Measurements from ENCODE around the gene TNRC6C.

The TNRC6C gene

DNA sequence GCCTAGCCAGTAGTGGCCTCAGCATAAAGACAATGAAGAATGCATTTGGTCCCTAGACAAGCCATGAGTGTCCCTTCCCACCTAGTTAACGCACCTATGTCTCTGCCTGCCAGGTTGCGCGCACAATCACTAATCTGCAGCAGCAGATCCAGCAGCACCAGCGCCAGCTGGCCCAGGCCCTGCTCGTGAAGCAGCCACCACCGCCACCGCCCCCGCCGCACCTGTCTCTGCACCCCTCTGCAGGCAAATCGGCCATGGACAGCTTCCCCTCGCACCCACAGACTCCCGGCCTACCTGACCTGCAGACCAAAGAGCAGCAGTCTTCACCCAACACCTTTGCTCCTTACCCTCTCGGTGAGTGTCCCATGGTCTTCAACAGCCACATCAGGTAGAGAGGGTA, 128.2 kb downstream of the TNRC6C start:
- TF ChIP-seq, protein P1, sequence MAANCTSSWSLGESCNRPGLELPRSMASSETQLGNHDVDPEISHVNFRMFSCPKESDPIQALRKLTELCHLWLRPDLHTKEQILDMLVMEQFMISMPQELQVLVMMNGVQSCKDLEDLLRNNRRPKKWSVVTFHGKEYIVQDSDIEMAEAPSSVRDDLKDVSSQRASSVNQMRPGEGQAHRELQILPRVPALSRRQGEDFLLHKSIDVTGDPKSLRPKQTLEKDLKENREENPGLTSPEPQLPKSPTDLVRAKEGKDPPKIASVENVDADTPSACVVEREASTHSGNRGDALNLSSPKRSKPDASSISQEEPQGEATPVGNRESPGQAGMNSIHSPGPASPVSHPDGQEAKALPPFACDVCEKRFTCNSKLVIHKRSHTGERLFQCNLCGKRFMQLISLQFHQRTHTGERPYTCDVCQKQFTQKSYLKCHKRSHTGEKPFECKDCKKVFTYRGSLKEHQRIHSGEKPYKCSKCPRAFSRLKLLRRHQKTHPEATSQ (tag by site-specific recombination; IDR thresholded peaks at IDR 0.05): no peak
- no peak for TF ChIP-seq ZNF596 (tag by site-specific recombination; IDR thresholded peaks at IDR 0.05)
- TF ChIP-seq, protein P2, sequence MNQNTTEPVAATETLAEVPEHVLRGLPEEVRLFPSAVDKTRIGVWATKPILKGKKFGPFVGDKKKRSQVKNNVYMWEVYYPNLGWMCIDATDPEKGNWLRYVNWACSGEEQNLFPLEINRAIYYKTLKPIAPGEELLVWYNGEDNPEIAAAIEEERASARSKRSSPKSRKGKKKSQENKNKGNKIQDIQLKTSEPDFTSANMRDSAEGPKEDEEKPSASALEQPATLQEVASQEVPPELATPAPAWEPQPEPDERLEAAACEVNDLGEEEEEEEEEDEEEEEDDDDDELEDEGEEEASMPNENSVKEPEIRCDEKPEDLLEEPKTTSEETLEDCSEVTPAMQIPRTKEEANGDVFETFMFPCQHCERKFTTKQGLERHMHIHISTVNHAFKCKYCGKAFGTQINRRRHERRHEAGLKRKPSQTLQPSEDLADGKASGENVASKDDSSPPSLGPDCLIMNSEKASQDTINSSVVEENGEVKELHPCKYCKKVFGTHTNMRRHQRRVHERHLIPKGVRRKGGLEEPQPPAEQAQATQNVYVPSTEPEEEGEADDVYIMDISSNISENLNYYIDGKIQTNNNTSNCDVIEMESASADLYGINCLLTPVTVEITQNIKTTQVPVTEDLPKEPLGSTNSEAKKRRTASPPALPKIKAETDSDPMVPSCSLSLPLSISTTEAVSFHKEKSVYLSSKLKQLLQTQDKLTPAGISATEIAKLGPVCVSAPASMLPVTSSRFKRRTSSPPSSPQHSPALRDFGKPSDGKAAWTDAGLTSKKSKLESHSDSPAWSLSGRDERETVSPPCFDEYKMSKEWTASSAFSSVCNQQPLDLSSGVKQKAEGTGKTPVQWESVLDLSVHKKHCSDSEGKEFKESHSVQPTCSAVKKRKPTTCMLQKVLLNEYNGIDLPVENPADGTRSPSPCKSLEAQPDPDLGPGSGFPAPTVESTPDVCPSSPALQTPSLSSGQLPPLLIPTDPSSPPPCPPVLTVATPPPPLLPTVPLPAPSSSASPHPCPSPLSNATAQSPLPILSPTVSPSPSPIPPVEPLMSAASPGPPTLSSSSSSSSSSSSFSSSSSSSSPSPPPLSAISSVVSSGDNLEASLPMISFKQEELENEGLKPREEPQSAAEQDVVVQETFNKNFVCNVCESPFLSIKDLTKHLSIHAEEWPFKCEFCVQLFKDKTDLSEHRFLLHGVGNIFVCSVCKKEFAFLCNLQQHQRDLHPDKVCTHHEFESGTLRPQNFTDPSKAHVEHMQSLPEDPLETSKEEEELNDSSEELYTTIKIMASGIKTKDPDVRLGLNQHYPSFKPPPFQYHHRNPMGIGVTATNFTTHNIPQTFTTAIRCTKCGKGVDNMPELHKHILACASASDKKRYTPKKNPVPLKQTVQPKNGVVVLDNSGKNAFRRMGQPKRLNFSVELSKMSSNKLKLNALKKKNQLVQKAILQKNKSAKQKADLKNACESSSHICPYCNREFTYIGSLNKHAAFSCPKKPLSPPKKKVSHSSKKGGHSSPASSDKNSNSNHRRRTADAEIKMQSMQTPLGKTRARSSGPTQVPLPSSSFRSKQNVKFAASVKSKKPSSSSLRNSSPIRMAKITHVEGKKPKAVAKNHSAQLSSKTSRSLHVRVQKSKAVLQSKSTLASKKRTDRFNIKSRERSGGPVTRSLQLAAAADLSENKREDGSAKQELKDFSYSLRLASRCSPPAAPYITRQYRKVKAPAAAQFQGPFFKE (tag by site-specific recombination; IDR thresholded peaks at IDR 0.05; ENCODE audit: borderline replicate concordance): no peak
- TF ChIP-seq ZNF302 (tag by site-specific recombination; IDR thresholded peaks at IDR 0.05; ENCODE audit: low read depth): no peak
- TF ChIP-seq ZNF521 (tag by site-specific recombination; IDR thresholded peaks at IDR 0.05): no peak
- TF ChIP-seq YY2 (tag by site-specific recombination; IDR thresholded peaks at IDR 0.05): no peak
- no peak for TF ChIP-seq ZBTB21 (tag by site-specific recombination; IDR thresholded peaks at IDR 0.05)
- TF ChIP-seq HOXC10 (CRISPR knock-in tag; IDR thresholded peaks at IDR 0.05): no peak
- no peak for TF ChIP-seq GFI1B (tag by site-specific recombination; IDR thresholded peaks at IDR 0.05)
- no peak for TF ChIP-seq REPIN1 (tag by site-specific recombination; IDR thresholded peaks at IDR 0.05; ENCODE audit: low read depth)
- TF ChIP-seq, protein P3, sequence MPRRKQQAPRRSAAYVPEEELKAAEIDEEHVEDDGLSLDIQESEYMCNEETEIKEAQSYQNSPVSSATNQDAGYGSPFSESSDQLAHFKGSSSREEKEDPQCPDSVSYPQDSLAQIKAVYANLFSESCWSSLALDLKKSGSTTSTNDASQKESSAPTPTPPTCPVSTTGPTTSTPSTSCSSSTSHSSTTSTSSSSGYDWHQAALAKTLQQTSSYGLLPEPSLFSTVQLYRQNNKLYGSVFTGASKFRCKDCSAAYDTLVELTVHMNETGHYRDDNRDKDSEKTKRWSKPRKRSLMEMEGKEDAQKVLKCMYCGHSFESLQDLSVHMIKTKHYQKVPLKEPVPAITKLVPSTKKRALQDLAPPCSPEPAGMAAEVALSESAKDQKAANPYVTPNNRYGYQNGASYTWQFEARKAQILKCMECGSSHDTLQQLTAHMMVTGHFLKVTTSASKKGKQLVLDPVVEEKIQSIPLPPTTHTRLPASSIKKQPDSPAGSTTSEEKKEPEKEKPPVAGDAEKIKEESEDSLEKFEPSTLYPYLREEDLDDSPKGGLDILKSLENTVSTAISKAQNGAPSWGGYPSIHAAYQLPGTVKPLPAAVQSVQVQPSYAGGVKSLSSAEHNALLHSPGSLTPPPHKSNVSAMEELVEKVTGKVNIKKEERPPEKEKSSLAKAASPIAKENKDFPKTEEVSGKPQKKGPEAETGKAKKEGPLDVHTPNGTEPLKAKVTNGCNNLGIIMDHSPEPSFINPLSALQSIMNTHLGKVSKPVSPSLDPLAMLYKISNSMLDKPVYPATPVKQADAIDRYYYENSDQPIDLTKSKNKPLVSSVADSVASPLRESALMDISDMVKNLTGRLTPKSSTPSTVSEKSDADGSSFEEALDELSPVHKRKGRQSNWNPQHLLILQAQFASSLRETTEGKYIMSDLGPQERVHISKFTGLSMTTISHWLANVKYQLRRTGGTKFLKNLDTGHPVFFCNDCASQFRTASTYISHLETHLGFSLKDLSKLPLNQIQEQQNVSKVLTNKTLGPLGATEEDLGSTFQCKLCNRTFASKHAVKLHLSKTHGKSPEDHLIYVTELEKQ (tag by site-specific recombination; IDR thresholded peaks at IDR 0.05; ENCODE audit: borderline replicate concordance): no peak
- TF ChIP-seq, protein P4, sequence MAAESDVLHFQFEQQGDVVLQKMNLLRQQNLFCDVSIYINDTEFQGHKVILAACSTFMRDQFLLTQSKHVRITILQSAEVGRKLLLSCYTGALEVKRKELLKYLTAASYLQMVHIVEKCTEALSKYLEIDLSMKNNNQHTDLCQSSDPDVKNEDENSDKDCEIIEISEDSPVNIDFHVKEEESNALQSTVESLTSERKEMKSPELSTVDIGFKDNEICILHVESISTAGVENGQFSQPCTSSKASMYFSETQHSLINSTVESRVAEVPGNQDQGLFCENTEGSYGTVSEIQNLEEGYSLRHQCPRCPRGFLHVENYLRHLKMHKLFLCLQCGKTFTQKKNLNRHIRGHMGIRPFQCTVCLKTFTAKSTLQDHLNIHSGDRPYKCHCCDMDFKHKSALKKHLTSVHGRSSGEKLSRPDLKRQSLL (tag by site-specific recombination; IDR thresholded peaks at IDR 0.05): no peak
- TF ChIP-seq, protein P5, sequence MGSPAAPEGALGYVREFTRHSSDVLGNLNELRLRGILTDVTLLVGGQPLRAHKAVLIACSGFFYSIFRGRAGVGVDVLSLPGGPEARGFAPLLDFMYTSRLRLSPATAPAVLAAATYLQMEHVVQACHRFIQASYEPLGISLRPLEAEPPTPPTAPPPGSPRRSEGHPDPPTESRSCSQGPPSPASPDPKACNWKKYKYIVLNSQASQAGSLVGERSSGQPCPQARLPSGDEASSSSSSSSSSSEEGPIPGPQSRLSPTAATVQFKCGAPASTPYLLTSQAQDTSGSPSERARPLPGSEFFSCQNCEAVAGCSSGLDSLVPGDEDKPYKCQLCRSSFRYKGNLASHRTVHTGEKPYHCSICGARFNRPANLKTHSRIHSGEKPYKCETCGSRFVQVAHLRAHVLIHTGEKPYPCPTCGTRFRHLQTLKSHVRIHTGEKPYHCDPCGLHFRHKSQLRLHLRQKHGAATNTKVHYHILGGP (tag by site-specific recombination; IDR thresholded peaks at IDR 0.05): no peak
- Histone ChIP-seq H3K4me1 (ENCODE audit: control insufficient read depth, insufficient read depth, low read length) (no peaks in the 10 kb centered on the region), H3K36me3 (ENCODE audit: control insufficient read depth in 2 of 2, insufficient read depth in 1 of 2, low read length in 2 of 2) (peaks cover 46 to 68% of the 10 kb centered on the region in 2 experiments), H3K27ac (ENCODE audit: extremely low read depth, low read depth, low read length) (no peak overlapping the region), H3K4me3 (ENCODE audit: low read depth, low read length) (no peak overlapping the region), H3K9me3 (ENCODE audit: control insufficient read depth, insufficient read depth, low read depth, low read length) (no peaks in the 10 kb centered on the region)
- POLR2A ChIA-PET: no interaction called here
- CTCF ChIA-PET: interaction anchor here (0.6 to 3.7 kb wide), 8 partner anchors 9 to 165 kb away, joined by 3 to 32 read pairs (median 12); no protein-coding TSS in a partner anchor

Data from HEK293 (cell line).